ENCODE measurements around the gene CSNK1G3. TPM values are rescaled to one million over a fixed set of nuclear protein-coding genes. Genes with fewer than 3 reads are reported as not detected.

CSNK1G3 gene
- total RNA-seq, 2 experiments from 2014 or later, result 87.2 to 92.3 TPM

DNA sequence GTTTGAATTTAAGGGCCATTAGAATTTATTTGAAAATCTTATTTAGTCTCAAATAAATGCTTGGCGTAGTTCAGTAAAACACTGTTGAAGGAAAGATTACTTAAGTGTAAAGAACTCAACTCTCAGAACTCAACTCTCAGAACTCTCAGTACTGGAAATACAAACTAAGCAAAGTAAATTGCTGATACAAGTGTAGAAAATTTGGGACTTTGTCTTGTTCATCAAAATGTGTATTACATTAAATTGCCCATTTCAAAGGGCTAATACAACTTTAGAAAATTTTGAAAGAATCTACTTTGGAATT is 99.4 kb downstream of the CSNK1G3 start:
- DNase-seq (no peak), ATAC-seq (ENCODE audit: poor library complexity) (no peak)
- ChIA-PET CTCF (interaction anchor here (0.6 to 2.3 kb wide), 15 partner anchors 10 to 907 kb away, joined by 3 to 28 read pairs (median 3); partner anchors contain the start of gene CEP120), POLR2A (interaction anchor here (1.4 to 2.1 kb wide), 3 partner anchors 188 to 192 kb away, joined by 3 to 23 read pairs (median 4); partner anchors contain the start of gene CEP120)
- Mint-ChIP-seq H3K9me3 (no peaks in the 10 kb centered on the region), H3K36me3 (ENCODE audit: low read depth) (peaks cover 40% of the 10 kb centered on the region), H3K4me3 (no peak overlapping the region), H3K27ac (no peak overlapping the region), H3K4me1 (ENCODE audit: low read depth) (no peaks in the 10 kb centered on the region), H3K27me3 (no peaks in the 10 kb centered on the region)
- no peaks in the 10 kb centered on the region for H3K4me1 ChIP-seq (ENCODE audit: insufficient read depth, low read length)
- intact Hi-C loops (cut with DNase I, micrococcal nuclease), result loop anchor here (2.0 to 10.0 kb wide), 6 partner anchors 189 to 1109 kb away; partner anchors contain the start of gene CEP120 (in 2 of the 2)
- TF ChIP-seq, protein P1, sequence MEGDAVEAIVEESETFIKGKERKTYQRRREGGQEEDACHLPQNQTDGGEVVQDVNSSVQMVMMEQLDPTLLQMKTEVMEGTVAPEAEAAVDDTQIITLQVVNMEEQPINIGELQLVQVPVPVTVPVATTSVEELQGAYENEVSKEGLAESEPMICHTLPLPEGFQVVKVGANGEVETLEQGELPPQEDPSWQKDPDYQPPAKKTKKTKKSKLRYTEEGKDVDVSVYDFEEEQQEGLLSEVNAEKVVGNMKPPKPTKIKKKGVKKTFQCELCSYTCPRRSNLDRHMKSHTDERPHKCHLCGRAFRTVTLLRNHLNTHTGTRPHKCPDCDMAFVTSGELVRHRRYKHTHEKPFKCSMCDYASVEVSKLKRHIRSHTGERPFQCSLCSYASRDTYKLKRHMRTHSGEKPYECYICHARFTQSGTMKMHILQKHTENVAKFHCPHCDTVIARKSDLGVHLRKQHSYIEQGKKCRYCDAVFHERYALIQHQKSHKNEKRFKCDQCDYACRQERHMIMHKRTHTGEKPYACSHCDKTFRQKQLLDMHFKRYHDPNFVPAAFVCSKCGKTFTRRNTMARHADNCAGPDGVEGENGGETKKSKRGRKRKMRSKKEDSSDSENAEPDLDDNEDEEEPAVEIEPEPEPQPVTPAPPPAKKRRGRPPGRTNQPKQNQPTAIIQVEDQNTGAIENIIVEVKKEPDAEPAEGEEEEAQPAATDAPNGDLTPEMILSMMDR (IDR thresholded peaks at IDR 0.05), result peak; percentile 43
- no peaks in the 10 kb centered on the region for H3K9me3 ChIP-seq (ENCODE audit: control insufficient read depth in 1 of 2, insufficient read depth in 1 of 2, low read length in 2 of 2)
- no peak overlapping the region for H3K4me3 ChIP-seq (ENCODE audit: low read length)
- H3K27ac ChIP-seq (ENCODE audit: low read depth in 1 of 2, low read length in 2 of 2), result no peak overlapping the region
- no peaks in the 10 kb centered on the region for H3K27me3 ChIP-seq (ENCODE audit: control insufficient read depth in 1 of 2, insufficient read depth in 2 of 2, low read length in 2 of 2)
- peaks cover 22% of the 10 kb centered on the region for H3K36me3 ChIP-seq (ENCODE audit: insufficient read depth, low read length)

DNA sequence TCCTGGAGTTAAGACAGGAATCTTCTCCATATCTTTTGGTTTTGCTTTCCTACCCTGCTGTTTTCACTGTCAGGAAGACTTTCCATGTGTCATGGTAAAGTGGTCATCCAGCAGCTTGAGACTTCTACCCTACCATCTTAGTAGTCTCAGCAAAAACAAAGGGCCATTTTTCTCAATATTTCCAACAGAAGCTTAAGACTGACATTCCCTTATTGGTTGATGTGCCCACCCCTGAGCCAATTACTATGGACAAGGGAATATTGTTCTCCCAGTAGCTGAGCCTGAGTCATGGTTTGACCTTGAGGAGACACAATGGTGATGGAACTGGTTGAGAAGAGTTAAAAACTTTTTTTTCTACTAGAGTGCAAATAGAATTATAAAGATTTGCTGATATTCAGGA is 105.6 kb downstream of the CSNK1G3 start:
- no peak for DNase-seq
- Mint-ChIP-seq H3K27me3 (no peaks in the 10 kb centered on the region), H3K27ac (no peak overlapping the region), H3K36me3 (ENCODE audit: low read depth) (peaks cover 43% of the 10 kb centered on the region), H3K9me3 (no peaks in the 10 kb centered on the region), H3K4me3 (no peak overlapping the region), H3K4me1 (ENCODE audit: low read depth) (no peaks in the 10 kb centered on the region)
- no peak overlapping the region for H3K4me3 ChIP-seq (ENCODE audit: low read length)
- no peaks in the 10 kb centered on the region for H3K27me3 ChIP-seq (ENCODE audit: control insufficient read depth in 1 of 2, insufficient read depth in 2 of 2, low read length in 2 of 2)
- TF ChIP-seq, protein P1 (IDR thresholded peaks at IDR 0.05), result no peak
- ChIA-PET POLR2A (no interaction called here), CTCF (interaction anchor here (1.5 kb wide), 1 partner anchor 14 kb away, joined by 3 read pairs; no protein-coding TSS in a partner anchor)
- no peaks in the 10 kb centered on the region for H3K9me3 ChIP-seq (ENCODE audit: control insufficient read depth in 1 of 2, insufficient read depth in 1 of 2, low read length in 2 of 2)
- intact Hi-C loops (cut with DNase I, micrococcal nuclease), result loop anchor here in 1 of 2 experiments (10.0 kb wide), 1 partner anchor 723 kb away; no protein-coding TSS in a partner anchor
- ATAC-seq (ENCODE audit: poor library complexity), result no peak
- H3K27ac ChIP-seq (ENCODE audit: low read depth in 1 of 2, low read length in 2 of 2), result no peak overlapping the region
- no peaks in the 10 kb centered on the region for H3K4me1 ChIP-seq (ENCODE audit: insufficient read depth, low read length)
- H3K36me3 ChIP-seq (ENCODE audit: insufficient read depth, low read length), result peaks cover 18% of the 10 kb centered on the region

- Mint-ChIP-seq H3K27ac (no peak overlapping the region), H3K4me1 (ENCODE audit: low read depth) (no peaks in the 10 kb centered on the region), H3K27me3 (peaks cover 30% of the 10 kb centered on the region), H3K36me3 (ENCODE audit: low read depth) (peaks cover 13% of the 10 kb centered on the region), H3K9me3 (peaks cover 32% of the 10 kb centered on the region), H3K4me3 (no peak overlapping the region)
- no peak for DNase-seq
- ChIA-PET CTCF (no interaction called here), POLR2A (no interaction called here)
- H3K27ac ChIP-seq (ENCODE audit: low read depth in 1 of 2, low read length in 2 of 2), result no peak overlapping the region
- TF ChIP-seq, protein P1 (IDR thresholded peaks at IDR 0.05), result no peak
- no peaks in the 10 kb centered on the region for H3K4me1 ChIP-seq (ENCODE audit: insufficient read depth, low read length)
- peaks cover 25 to 41% of the 10 kb centered on the region in 2 experiments for H3K9me3 ChIP-seq (ENCODE audit: control insufficient read depth in 1 of 2, insufficient read depth in 1 of 2, low read length in 2 of 2)
- H3K36me3 ChIP-seq (ENCODE audit: insufficient read depth, low read length), result no peaks in the 10 kb centered on the region
- no peak for ATAC-seq (ENCODE audit: poor library complexity)
- no peak overlapping the region for H3K4me3 ChIP-seq (ENCODE audit: low read length)
- no peaks in the 10 kb centered on the region for H3K27me3 ChIP-seq (ENCODE audit: control insufficient read depth in 1 of 2, insufficient read depth in 2 of 2, low read length in 2 of 2)
- intact Hi-C loops (cut with DNase I, micrococcal nuclease), result no loop called here
These were observed 114.1 kb downstream of the CSNK1G3 start for GRCh38 chr5:123626051-123626450.

All from CD4-positive, alpha-beta T cell (primary cell).